GM18499 (cell line): ENCODE data around the gene WASHC4.

Experiments
- ATAC-seq: cut with Tn5 transposase; IDR thresholded peaks from one replicate; pipeline ENCODE4 v1.9.1; 2021; ENCODE audit warnings: moderate number of reproducible peaks; ENCODE audit not compliant: insufficient read depth, unreplicated experiment

The WASHC4 gene

GRCh38 chr12:105107494-105108371, at the start of gene WASHC4:
WASHC4 (plus strand) TSS chr12:105107731; CDS start chr12:105107801, 70 bp downstream.
- peak; percentile 66 for ATAC-seq

DNA sequence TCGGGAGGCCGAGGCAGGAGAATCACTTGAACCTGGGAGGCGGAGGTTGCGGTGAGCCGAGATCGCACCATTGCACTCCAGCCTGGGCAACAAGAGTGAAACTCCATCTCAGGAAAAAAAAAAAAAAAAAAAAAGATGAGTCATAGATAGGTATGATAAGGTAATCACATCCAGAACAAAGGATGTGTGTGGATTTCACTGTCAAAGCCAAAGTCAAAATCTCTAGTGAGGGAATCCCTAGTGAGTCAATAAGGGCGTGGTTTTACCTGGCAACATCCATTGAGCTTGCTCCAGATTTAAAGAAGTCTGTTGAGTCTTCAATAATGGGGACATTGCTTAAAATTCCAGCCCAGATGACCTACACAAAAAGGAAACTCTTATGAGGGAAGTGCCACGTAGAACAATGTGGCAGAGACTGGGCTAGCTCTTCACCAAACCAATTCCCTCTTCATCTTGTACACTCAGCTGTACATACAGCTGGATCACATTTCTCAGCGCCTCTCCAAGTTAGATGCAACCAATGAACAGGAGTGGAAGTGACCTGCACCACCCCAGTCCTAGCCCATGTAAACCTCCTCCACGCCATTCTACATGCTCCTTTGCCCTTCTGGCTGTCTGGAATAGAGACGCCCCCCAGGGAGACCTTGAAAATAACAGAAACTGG, 46.7 kb upstream of the WASHC4 start:
- no peak for ATAC-seq

- no peak for ATAC-seq
Measured at GRCh38 chr12:105064564-105065178, 42.9 kb upstream of the WASHC4 start.

- ATAC-seq, result no peak
Measured at GRCh38 chr12:105067511-105068031, 40.0 kb upstream of the WASHC4 start.

- ATAC-seq, result no peak
Measured at GRCh38 chr12:105069936-105070702, 37.4 kb upstream of the WASHC4 start.

DNA sequence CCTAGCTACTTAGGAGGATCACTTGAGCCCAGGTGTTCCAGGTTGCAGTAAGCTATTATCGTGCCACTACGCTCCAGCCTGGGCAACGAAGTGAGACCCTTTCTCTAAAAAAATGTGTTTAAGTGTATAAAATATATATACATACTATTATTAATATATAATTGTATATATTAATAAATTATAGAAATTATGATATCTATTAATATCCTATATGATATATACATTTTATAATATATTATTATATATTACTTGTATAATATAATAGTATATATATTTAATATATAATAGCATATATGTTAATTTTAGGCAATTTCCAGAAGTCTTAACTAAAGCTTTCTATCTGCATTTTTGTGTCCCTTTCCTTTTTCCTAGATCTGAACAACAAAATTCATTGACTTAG, 35.5 kb upstream of the WASHC4 start:
- no peak for ATAC-seq

GRCh38 chr12:105072888-105073488, 34.5 kb upstream of the WASHC4 start:
- no peak for ATAC-seq

DNA sequence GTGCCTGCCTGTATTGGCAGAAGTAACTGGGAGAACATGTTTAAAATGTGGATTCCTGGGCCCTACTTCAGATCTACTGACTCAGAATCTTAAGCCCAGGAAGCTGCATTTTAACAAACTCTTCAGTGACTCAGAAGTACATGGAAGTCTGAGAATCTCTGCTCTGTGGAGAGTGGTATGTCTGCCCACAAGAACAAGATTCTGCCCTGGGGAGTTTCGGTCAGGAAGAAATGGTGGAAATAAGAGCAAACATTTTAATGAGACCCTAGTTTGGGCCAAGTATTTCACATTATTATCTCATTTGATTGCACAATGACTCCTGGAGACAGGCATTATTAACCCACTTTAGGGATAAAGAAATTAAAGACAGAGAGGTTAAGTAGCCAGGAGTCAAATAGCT, 31.4 kb upstream of the WASHC4 start:
- no peak for ATAC-seq

GRCh38 chr12:105076913-105077312, 30.6 kb upstream of the WASHC4 start:
- no peak for ATAC-seq

GRCh38 chr12:105077435-105077834, 30.1 kb upstream of the WASHC4 start:
- ATAC-seq, result no peak

GRCh38 chr12:105078712-105079570, 28.6 kb upstream of the WASHC4 start:
- ATAC-seq, result no peak

DNA sequence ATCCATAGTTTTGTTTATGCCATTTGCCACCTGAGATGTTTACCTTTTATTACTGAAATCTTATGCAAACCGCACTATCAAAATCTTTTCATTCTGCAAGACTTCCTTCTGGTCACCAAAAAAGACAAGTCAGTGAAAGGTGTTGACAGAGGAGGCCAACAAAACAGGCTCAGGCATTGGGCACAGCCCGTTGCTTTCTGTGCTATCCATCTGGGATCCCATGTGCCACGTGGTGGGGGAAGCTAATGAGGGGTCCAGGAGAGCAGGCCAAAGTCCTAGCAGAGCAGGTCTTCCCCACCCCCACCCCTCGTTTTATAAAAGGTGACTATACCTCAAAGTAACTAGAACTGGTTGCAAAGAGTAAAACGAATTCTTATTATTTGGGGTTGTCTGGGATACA, 24.5 kb upstream of the WASHC4 start:
- ATAC-seq, result no peak

DNA sequence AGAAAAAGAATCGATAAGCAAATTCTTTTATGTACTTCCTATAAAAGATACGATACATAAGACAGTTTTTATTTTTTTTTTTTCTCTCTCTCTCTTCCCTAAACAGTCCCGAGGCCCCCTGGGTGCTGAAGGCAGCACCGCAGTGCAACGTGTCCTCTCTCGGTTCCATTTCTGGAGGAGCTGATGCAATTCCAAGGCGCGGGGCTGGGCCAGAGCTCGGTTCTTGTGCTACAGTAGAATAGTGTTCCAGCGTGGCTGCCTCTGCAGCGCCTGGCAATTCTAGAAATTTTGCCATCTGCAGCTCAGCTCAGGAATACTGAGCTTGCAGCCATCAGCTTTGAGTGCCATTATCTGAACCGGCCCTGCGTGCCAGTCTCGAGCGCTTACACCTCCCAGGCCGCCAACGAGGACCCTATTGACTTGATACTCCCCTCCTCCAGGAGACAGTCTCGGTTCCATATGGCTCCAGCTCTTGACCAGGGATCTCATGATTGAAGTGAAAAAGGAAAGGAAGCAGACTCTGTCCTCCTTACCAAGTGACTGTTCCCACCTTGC, 23.9 kb upstream of the WASHC4 start:
- no peak for ATAC-seq

- no peak for ATAC-seq
Measured at GRCh38 chr12:105084251-105085250, 23.0 kb upstream of the WASHC4 start, which contains the start of gene ALDH1L2. ALDH1L2 (minus strand) TSS chr12:105084458; CDS start chr12:105084436, 22 bp downstream.

- ATAC-seq, result no peak
Measured at GRCh38 chr12:105085501-105085900, 22.0 kb upstream of the WASHC4 start.

DNA sequence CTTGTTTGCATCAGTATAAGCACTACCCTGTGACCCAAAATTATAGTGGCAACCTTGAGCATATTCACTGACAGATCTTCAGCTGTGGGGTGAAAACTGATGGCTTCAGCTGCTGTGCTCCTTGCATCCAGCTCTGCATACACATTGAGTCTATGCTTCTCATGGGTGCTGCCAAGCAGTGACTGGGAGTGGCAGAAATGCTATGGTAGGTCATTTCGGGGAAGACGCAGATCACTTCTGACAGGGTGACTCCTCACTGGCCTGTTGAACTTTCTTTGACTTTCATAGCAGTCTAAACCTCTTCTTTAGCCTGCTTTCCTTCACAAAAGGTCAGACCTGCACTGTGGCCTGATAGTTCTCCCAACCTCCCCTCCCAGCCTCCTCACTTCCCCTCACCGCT, 17.7 kb upstream of the WASHC4 start:
- ATAC-seq, result no peak

DNA sequence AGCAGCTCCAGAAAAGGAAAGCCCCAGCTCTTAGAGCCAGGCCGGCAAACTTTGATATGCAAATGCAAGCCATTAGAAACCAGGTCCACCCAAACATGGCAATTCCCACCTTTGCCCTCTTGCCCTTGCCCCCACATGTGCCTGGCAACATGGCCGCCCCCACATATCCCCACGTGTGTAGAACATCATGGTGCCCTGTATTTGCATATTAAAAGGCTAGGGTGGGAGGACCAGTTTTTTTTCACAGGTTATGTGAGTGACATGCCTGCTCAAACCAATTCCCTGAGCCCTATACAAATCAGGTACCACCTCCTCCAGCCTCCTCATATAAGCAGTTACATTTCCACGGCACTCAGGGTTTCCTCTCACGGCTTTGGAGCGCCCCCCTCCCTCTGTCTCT, 17.2 kb upstream of the WASHC4 start:
- ATAC-seq, result no peak
